22Rv1 (cell line): ENCODE data around the gene ANK3.

Source experiments
- CTCF ChIP-seq: fragments of 450-650 bp; IDR thresholded peaks from 2 replicates; pipeline ENCODE4 v1.5.1; 2017; ENCODE audit warnings: mild to moderate bottlenecking
- ZFX ChIP-seq: fragments of 450-650 bp; IDR thresholded peaks from 2 replicates; pipeline ENCODE4 v1.6.1; 2017; ENCODE audit warnings: antibody characterized with exemption, borderline replicate concordance

- TF ChIP-seq CTCF (no peak), ZFX (no peak)
Observed at GRCh38 chr10:60427709-60428386, 38.2 kb upstream of the ANK3 start.
